ENCODE data around the gene LAMB1. TPM values are rescaled to one million over a fixed set of nuclear protein-coding genes. Genes with fewer than 3 reads are reported as not detected.

LAMB1 gene
- total and polyA plus RNA-seq, 2 of the 13 experiments (the other 11 are each of a cell fraction or from before 2014, with no cell fraction given) = 109 to 124 TPM

GRCh38 chr7:107890962-107891635 is 111.9 kb downstream of the LAMB1 start, which contains the start of gene DLD (continued):
- 0 out of 2 replicates have a peak, but pooled peaks have one; percentile 55 for TF ChIP-seq ZNF292 (CRISPR knock-in tag; IDR thresholded peaks at IDR 0.05; ENCODE audit: borderline replicate concordance, low read depth)
- peak; percentile 71 for TF ChIP-seq RXRA (CRISPR knock-in tag; IDR thresholded peaks at IDR 0.05)
- TF ChIP-seq ZKSCAN5 (CRISPR knock-in tag; IDR thresholded peaks at IDR 0.05) = peak; percentile 86
- TF ChIP-seq ATAD3A (CRISPR knock-in tag; IDR thresholded peaks at IDR 0.05) = no peak
- TF ChIP-seq NFYB (CRISPR knock-in tag; IDR thresholded peaks at IDR 0.05) = peak; percentile 87
- peak; percentile 84; the same call in 1 of the 2 replicates for TF ChIP-seq ZBTB4 (CRISPR knock-in tag; IDR thresholded peaks at IDR 0.05; ENCODE audit: borderline replicate concordance)
- no peak for TF ChIP-seq ATF7 (IDR thresholded peaks at IDR 0.05)
- no peak for TF ChIP-seq ATF7 (CRISPR knock-in tag; IDR thresholded peaks at IDR 0.05)
- TF ChIP-seq PRPF4 (IDR thresholded peaks at IDR 0.05; ENCODE audit: low read depth, low read length, poor library complexity, severe bottlenecking) = no peak
- TF ChIP-seq HNRNPLL (IDR thresholded peaks at IDR 0.05; ENCODE audit: low read depth, low read length, poor library complexity, severe bottlenecking) = peak; percentile 99
- TF ChIP-seq HINFP (CRISPR knock-in tag; IDR thresholded peaks at IDR 0.05; ENCODE audit: low read depth) = peak; percentile 59; the same call in 1 of the 2 replicates
- no peak for TF ChIP-seq ZNF75D (CRISPR knock-in tag; IDR thresholded peaks at IDR 0.05; ENCODE audit: borderline replicate concordance)
- TF ChIP-seq HDAC6 (IDR thresholded peaks at IDR 0.05; ENCODE audit: low read depth, low read length) = no peak
- TF ChIP-seq ZFY (CRISPR knock-in tag; IDR thresholded peaks at IDR 0.05) = peak; percentile 98
- TF ChIP-seq ZNF839 (CRISPR knock-in tag; IDR thresholded peaks at IDR 0.05; ENCODE audit: borderline replicate concordance) = no peak
- TF ChIP-seq PHF8 (CRISPR knock-in tag; IDR thresholded peaks at IDR 0.05) = peak; percentile 99
- no peak; the same call in 1 of the 2 replicates for TF ChIP-seq ZNF331 (CRISPR knock-in tag; IDR thresholded peaks at IDR 0.05)
- no peak for TF ChIP-seq ZNF652 (CRISPR knock-in tag; IDR thresholded peaks at IDR 0.05; ENCODE audit: borderline replicate concordance, low read depth)
- TF ChIP-seq EEA1 (CRISPR knock-in tag; IDR thresholded peaks at IDR 0.05; ENCODE audit: borderline replicate concordance) = peak; percentile 27; the same call in 1 of the 2 replicates
- TF ChIP-seq STAT5B (CRISPR knock-in tag; IDR thresholded peaks at IDR 0.05) = no peak
- TF ChIP-seq IKZF1 (IDR thresholded peaks at IDR 0.05) = no peak
- peak; percentile 69; the same call in 1 of the 2 replicates for TF ChIP-seq PCBP1 (IDR thresholded peaks at IDR 0.05; ENCODE audit: borderline replicate concordance, low read depth, low read length)
- TF ChIP-seq MBNL3 (CRISPR knock-in tag; conservative IDR thresholded peaks at IDR 0.05) = no peak
- no peak for TF ChIP-seq SYNCRIP (IDR thresholded peaks at IDR 0.05; ENCODE audit: insufficient read depth, low read depth, low read length)
- TF ChIP-seq EP300 (IDR thresholded peaks at IDR 0.05; ENCODE audit: low read depth in 2 of 2, low read length in 2 of 2) = no peak
- no peak for TF ChIP-seq EP300 (CRISPR knock-in tag; IDR thresholded peaks at IDR 0.05; ENCODE audit: borderline replicate concordance)
- TF ChIP-seq POLR2G (IDR thresholded peaks at IDR 0.05; ENCODE audit: low read depth, low read length) = peak; percentile 82
- TF ChIP-seq SIX4 (CRISPR knock-in tag; IDR thresholded peaks at IDR 0.05) = 0 out of 2 replicates have a peak, but pooled peaks have one; percentile 42

Data from HepG2 (cell line).